Thymus (tissue), 14 donors: Measurements from ENCODE around the gene AIDA. TPM values are rescaled to one million over a fixed set of nuclear protein-coding genes. Genes with fewer than 3 reads are reported as not detected.

Experiments
- DNase-seq, 9 donors: peaks; one replicate each; pipeline ENCODE4 v3.0.0-alpha.2; 2013; ENCODE audit warnings: low spot score in 9 of 9, low read depth in 6 of 9, missing footprints in 1 of 9
- H3K27ac ChIP-seq, 2 donors: one replicate each; pipeline ENCODE4 v1.5.1; 2013; ENCODE audit warnings: control low read depth in 1 of 2, low read depth in 1 of 2, low read length in 1 of 2, mild to moderate bottlenecking in 1 of 2, moderate library complexity in 1 of 2
- H3K27me3 ChIP-seq, 2 donors: one replicate each; pipeline ENCODE4 v1.5.1; 2013; ENCODE audit warnings: low read length in 1 of 2; ENCODE audit not compliant: control insufficient read depth in 2 of 2, insufficient read depth in 1 of 2
- H3K36me3 ChIP-seq, 2 donors: one replicate each; pipeline ENCODE4 v1.5.1; 2013; ENCODE audit warnings: low read length in 1 of 2, mild to moderate bottlenecking in 1 of 2, moderate library complexity in 1 of 2; ENCODE audit not compliant: control insufficient read depth in 2 of 2, insufficient read depth in 2 of 2
- H3K4me1 ChIP-seq, 2 donors: one replicate each; pipeline ENCODE4 v1.5.1; 2013; ENCODE audit warnings: low read length in 2 of 2; ENCODE audit not compliant: control insufficient read depth in 2 of 2, insufficient read depth in 2 of 2
- H3K4me3 ChIP-seq, 2 donors: one replicate each; pipeline ENCODE4 v1.5.1; 2013; ENCODE audit warnings: low read length in 2 of 2, control low read depth in 1 of 2, mild to moderate bottlenecking in 1 of 2
- H3K9me3 ChIP-seq, 2 donors: one replicate each; pipeline ENCODE4 v1.5.1; 2013; ENCODE audit warnings: low read length in 1 of 2, mild to moderate bottlenecking in 1 of 2; ENCODE audit not compliant: control insufficient read depth in 2 of 2, insufficient read depth in 1 of 2
- WGBS: extraction: QIAGEN DNeasy Blood & Tissue Kit; methylation state at CpG from one replicate; pipeline ENCODE4 v1.1.7; 2013; 5-methylcytosine and 5-hydroxymethylcytosine counted together
- long read RNA-seq, 10 donors: transcript quantifications; one replicate each; lab custom pipeline, GENCODE V29; 2026
- polyA plus RNA-seq: library from polyadenylated mRNA; stranded (reverse); fragments of 200-250 nt; gene quantifications from one replicate; pipeline ENCODE4 v1.2.3, GENCODE V29; 2013
- total RNA-seq: library from RNA; stranded (reverse); fragments of 120-200 nt; gene quantifications from one replicate; pipeline ENCODE4 v1.2.4, GENCODE V29; 2013
- donor health status: healthy.

The AIDA gene, protein sequence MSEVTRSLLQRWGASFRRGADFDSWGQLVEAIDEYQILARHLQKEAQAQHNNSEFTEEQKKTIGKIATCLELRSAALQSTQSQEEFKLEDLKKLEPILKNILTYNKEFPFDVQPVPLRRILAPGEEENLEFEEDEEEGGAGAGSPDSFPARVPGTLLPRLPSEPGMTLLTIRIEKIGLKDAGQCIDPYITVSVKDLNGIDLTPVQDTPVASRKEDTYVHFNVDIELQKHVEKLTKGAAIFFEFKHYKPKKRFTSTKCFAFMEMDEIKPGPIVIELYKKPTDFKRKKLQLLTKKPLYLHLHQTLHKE
- total RNA-seq (20.4 TPM), polyA plus RNA-seq (54.0 TPM)
- long read RNA-seq, donor 1 = 0 reads
- long read RNA-seq, donor 2, transcript AIDA-201 (10 exons, 3,008 nt) = major isoform, 15 of 26 reads
- long read RNA-seq, donor 2, partial matches to known transcripts = 11 of 26 reads
- long read RNA-seq, donor 2, other reads (novel, unspliced or antisense) = 0 of 26 reads
- long read RNA-seq, donor 3, transcript AIDA-201 (10 exons, 3,008 nt) = major isoform, 12 of 12 reads
- long read RNA-seq, donor 3, partial matches to known transcripts = 0 of 12 reads
- long read RNA-seq, donor 3, other reads (novel, unspliced or antisense) = 0 of 12 reads
- long read RNA-seq, donor 4, partial matches to known transcripts = 0 of 3 reads
- long read RNA-seq, donor 4, other reads (novel, unspliced or antisense) = 0 of 3 reads
- long read RNA-seq, donor 5, transcript AIDA-201 (10 exons, 3,008 nt) = major isoform, 10 of 15 reads
- long read RNA-seq, donor 5, partial matches to known transcripts = 5 of 15 reads
- long read RNA-seq, donor 5, other reads (novel, unspliced or antisense) = 0 of 15 reads
- long read RNA-seq, donor 6, transcript AIDA-201 (10 exons, 3,008 nt) = major isoform, 11 of 20 reads
- long read RNA-seq, donor 6, partial matches to known transcripts = 9 of 20 reads
- long read RNA-seq, donor 6, other reads (novel, unspliced or antisense) = 0 of 20 reads
- long read RNA-seq, donor 7, transcript AIDA-201 (10 exons, 3,008 nt) = major isoform, 9 of 20 reads
- long read RNA-seq, donor 7, partial matches to known transcripts = 11 of 20 reads
- long read RNA-seq, donor 7, other reads (novel, unspliced or antisense) = 0 of 20 reads
- long read RNA-seq, donor 8, transcript AIDA-201 (10 exons, 3,008 nt) = major isoform, 5 of 11 reads
- long read RNA-seq, donor 8, partial matches to known transcripts = 6 of 11 reads
- long read RNA-seq, donor 8, other reads (novel, unspliced or antisense) = 0 of 11 reads
- long read RNA-seq, donor 9, partial matches to known transcripts = 0 of 3 reads
- long read RNA-seq, donor 9, other reads (novel, unspliced or antisense) = 0 of 3 reads
- long read RNA-seq, donor 10, full-length matches to known transcripts = 7 of 7 reads
- long read RNA-seq, donor 10, partial matches to known transcripts = 0 of 7 reads
- long read RNA-seq, donor 10, other reads (novel, unspliced or antisense) = 0 of 7 reads

DNA sequence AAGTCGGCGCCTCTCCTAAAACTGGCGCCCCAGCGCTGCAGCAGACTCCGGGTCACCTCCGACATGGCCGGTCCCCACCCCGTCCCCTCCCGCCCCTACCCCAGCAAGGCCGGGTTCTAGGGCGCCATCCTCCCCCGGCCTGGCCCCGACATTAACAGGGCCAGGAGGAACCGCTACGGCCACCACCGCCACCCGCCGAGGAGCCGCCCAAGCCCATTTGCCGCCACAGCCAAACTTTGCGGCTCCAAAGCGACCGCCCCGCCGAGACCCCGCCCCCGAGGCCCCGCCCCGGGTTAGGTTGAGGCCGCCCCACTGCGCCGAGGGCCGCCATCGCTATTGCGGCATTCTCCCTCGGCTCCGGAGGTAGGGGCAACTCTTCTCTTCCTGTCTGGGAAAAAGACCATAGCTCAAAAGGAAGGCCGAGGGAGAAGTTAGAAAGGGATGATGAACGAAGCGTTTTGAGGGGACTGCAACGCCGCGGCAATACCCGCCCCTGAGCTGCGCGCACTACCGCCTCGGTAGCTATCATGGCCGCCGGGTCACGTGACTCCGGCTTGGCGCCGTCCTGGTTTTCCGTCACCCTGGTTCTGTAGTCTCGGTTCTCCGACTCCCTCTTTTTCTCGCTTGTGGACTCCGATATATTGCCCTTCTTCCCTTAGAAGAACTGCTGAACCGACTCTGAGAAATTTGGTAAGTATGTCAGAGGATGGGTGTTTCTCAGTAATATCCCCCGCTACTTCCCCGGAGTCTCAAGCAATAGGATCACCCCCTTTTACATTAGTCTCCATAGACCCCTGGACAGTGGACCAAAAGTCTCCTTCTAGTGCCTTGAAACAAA, at the start of gene AIDA, which contains the start of gene BROX:
Gene AIDA, minus strand, starts transcription at position 239 of the 838 bp plus-strand sequence. Its CDS starts 174 bp downstream, at position 65.
Gene BROX, plus strand, starts transcription at position 312 of the 838 bp plus-strand sequence. CDS start 3,136 bp downstream, outside the sequence.
- Histone ChIP-seq H3K27ac (peak within 1 kb of the TSS; percentile 98), H3K4me3 (peak within 1 kb of the TSS; percentile 58 to 84), H3K27me3 (no peaks in the 10 kb centered on the region), H3K9me3 (peaks cover 0 to 5% of the 10 kb centered on the region in 2 donors), H3K36me3 (peaks cover 0 to 17% of the 10 kb centered on the region in 2 donors), H3K4me1 (peaks cover 5 to 12% of the 10 kb centered on the region in 2 donors)
- 3% methylated on average over 53 of the region's 62 CpGs for WGBS
- peak; percentile 83 to 95 (median 86) for DNase-seq

DNA sequence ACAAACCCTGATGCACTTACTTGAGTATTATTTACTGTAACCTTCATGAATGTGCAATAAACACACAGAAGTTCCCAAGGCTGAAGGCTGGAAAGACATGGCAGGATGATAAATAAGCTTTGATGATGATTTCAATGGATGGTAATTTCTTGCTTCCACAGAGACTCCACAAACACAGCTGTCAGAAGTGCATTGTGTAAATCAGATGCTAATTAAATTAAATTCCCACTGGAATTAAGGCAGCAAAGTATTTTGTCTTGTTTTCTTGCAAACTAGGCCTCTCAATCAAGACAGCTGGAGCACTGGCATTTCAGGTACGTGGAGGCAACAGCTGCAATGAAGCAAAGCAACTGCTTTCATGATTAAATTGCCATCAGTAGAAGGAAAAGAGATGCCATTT, 48.8 kb upstream of the AIDA start:
- Histone ChIP-seq H3K27ac (no peak overlapping the region), H3K36me3 (no peaks in the 10 kb centered on the region), H3K4me3 (no peak overlapping the region), H3K9me3 (no peaks in the 10 kb centered on the region), H3K4me1 (no peaks in the 10 kb centered on the region), H3K27me3 (no peaks in the 10 kb centered on the region)
- WGBS = 90% methylated on average over 1 of the region's 1 CpG
- DNase-seq = no peak

DNA sequence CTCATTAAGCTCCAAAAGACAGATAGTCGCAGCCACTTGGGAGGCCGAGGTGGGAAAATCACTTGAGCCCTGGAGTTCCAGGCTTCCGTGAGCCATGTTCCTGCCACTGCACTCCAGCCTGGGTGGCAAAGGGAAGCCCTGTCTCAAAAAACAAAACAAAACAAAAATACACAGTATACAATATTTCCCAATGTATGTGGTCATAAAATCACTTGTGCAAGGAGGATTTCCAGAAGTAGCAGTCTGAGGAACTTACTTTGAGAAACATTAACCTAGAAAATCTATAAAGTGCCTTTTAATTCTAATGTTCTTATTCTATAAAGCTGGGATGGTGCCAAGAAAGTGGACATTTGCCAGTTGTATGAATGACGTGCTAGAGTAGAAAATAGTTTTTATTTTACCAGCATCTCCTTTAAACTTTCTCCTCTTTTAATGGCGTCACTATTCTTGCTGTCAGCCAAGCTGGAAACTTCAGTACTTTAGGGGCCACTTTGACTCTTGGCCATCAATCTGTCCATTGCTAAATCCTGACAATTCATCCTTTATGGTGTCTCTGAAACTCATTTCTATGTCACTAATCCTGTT, 47.3 kb upstream of the AIDA start:
- Histone ChIP-seq H3K36me3 (no peaks in the 10 kb centered on the region), H3K4me1 (no peaks in the 10 kb centered on the region), H3K4me3 (no peak overlapping the region), H3K27me3 (no peaks in the 10 kb centered on the region), H3K27ac (no peak overlapping the region), H3K9me3 (no peaks in the 10 kb centered on the region)
- 97% methylated on average over 5 of the region's 5 CpGs for WGBS
- DNase-seq = no peak

DNA sequence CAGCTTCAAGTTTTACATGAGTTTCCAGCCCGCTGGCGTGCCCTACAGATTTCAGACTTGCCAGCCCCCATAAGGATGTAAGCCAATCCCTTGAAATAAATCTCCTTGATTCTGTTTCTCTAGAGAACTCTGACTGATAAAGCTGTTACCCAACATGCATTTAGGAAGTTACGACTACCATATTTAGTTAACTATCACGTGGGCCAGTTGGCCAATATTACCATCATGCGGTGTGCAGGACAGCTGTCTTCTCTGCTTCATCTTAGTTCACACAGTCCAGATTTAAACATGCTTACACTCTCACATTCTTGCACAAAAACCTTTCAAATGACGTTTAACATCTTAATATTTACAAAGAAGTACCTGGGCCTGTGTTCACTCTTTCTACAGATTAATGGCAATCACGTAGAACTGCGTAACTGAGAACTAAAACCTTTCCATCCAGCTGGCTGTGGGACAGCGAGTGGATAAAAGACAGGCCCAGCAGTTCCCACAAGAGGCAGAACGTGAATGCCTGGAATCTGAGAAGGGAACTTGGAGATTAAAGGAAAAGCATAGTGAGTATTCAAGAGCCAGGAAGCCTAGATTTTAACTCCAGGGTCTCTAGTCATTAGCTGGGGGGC, 45.5 kb upstream of the AIDA start:
- no peak for DNase-seq
- WGBS = 95% methylated on average over 10 of the region's 10 CpGs
- Histone ChIP-seq H3K9me3 (no peaks in the 10 kb centered on the region), H3K27ac (no peak overlapping the region), H3K4me1 (no peaks in the 10 kb centered on the region), H3K36me3 (no peaks in the 10 kb centered on the region), H3K4me3 (no peak overlapping the region), H3K27me3 (no peaks in the 10 kb centered on the region)

DNA sequence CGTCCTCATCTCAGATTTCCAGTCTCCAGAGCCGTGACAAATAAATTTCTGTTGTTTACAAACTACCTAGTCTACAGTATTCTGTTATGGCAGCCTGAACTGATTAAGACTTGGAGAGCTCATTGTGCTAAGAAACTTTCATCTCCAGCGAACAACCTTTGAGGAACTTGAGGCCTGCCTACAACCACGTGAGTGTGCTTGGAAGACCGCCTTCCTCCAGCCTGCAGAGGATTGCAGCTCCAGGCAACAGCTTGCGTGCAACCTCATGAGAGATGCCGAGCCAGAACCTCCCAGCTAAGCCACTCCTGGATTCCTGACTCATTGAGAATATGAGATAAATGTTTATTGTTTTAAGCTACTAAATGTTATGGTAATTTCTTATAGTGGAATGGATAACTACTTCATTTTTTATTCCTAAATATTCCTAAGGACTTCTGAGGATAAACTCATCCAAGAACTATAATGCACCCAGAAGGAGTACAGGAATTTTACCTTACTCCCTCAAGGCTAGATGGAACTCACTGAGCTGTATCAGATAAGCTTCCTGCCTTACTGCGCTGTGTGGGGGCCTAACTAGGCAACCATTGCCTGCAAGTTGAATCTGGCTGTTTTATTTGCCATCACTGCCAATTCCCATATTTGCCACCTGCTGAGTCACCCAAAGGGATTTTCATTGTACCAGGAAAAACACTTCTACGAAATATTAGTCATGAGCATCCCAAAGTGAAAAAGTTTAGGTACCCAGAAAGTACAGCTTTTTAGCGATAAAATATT, 42.3 kb upstream of the AIDA start:
- Histone ChIP-seq H3K4me3 (no peak overlapping the region), H3K9me3 (no peaks in the 10 kb centered on the region), H3K27me3 (no peaks in the 10 kb centered on the region), H3K27ac (no peak overlapping the region), H3K4me1 (no peaks in the 10 kb centered on the region), H3K36me3 (no peaks in the 10 kb centered on the region)
- DNase-seq = no peak
- WGBS = 85% methylated on average over 10 of the region's 10 CpGs

DNA sequence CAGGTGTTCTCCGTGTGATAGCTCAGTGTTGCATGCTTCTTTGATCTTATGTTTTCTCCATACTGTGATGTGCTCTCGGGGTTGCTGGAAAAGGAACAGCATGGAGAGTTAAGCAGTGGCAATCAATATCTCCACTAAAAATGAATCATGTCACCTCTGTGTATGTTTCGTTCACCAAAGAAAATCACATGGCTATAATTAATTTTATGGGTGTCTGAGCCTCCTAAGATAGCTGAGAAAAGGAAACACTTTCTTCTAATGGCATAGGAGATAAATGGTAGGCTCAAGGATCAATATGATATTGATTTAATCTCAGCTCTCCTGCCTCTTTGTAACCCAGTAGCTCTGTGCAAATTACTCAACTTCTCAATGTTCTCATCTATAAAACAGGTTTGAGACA, 39.0 kb upstream of the AIDA start:
- WGBS = 97% methylated on average over 3 of the region's 3 CpGs
- H3K4me3 ChIP-seq = no peak overlapping the region

DNA sequence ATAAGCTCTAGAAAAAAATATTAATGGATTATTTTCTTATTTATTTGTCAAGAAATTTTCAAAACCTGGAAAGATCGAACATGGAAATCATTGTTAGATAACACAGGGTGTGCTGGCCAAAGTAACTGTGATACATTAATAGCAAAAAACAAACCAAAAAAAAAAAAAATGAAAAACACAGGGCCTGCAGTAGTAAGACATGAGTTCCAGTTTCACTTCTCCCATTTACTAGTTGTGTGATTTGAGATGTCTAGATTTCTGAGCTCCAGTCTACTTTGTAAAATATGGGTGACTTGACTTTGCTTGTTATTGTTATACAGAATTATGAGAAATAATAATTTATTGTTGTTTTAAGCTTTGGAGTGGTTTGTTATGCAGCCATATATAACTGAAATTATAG, 38.4 kb upstream of the AIDA start:
- WGBS = 96% methylated on average over 1 of the region's 1 CpG

More for the DNA sequence above, 39.0 kb upstream of the AIDA start:
- DNase-seq = no peak
- Histone ChIP-seq H3K4me1 (no peaks in the 10 kb centered on the region), H3K27ac (no peak overlapping the region), H3K9me3 (no peaks in the 10 kb centered on the region), H3K36me3 (no peaks in the 10 kb centered on the region), H3K27me3 (no peaks in the 10 kb centered on the region)

More for the DNA sequence above, 38.4 kb upstream of the AIDA start:
- no peaks in the 10 kb centered on the region for H3K9me3 ChIP-seq
- H3K4me1 ChIP-seq = no peaks in the 10 kb centered on the region
- H3K36me3 ChIP-seq = no peaks in the 10 kb centered on the region
- DNase-seq = no peak
- H3K27ac ChIP-seq = no peak overlapping the region
- H3K27me3 ChIP-seq = no peaks in the 10 kb centered on the region
- no peak overlapping the region for H3K4me3 ChIP-seq
